Subcutaneous adipose tissue (tissue), 4 donors: ENCODE measurements around the gene AK9. TPM values are rescaled to one million over a fixed set of nuclear protein-coding genes. Genes with fewer than 3 reads are reported as not detected.

Experiments used
- CTCF ChIP-seq: fragments of 450-650 bp; IDR thresholded peaks from one replicate; pipeline ENCODE4 v1.5.1; 2016; ENCODE audit warnings: low read depth, mild to moderate bottlenecking, control low read depth, antibody characterized with exemption, moderate library complexity
- total RNA-seq, 4 donors: library from RNA; depleted of rRNA; stranded (reverse); fragments of >200 nt; gene quantifications; one replicate each; pipeline ENCODE4 v1.1.0, GENCODE V29; 2016

AK9 gene
- total RNA-seq, 4 donors from 2014 or later, result 7.0 to 9.8 (median 8.1) TPM

DNA sequence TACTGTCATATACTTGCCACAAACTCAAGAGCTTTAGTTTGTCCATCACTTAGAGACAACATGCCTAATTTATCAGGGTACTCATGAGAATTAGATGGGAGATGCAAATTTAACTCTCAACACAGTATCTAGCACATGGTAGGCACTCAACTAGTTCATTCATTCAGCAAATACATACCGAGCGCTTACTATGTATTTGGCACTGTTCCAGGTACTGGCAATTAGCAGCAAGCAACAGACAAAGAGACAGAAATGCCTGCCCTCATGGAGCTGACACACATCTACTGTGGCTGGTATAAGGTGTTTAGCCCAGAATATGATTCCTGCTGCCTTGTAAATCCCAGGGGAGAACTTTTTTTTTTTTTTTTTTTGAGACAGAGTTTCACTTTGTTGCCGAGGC lies 240.2 kb downstream of the AK9 start:
- no peak for TF ChIP-seq CTCF

GRCh38 chr6:109449795-109450673 lies 241.0 kb downstream of the AK9 start:
- no peak for TF ChIP-seq CTCF

DNA sequence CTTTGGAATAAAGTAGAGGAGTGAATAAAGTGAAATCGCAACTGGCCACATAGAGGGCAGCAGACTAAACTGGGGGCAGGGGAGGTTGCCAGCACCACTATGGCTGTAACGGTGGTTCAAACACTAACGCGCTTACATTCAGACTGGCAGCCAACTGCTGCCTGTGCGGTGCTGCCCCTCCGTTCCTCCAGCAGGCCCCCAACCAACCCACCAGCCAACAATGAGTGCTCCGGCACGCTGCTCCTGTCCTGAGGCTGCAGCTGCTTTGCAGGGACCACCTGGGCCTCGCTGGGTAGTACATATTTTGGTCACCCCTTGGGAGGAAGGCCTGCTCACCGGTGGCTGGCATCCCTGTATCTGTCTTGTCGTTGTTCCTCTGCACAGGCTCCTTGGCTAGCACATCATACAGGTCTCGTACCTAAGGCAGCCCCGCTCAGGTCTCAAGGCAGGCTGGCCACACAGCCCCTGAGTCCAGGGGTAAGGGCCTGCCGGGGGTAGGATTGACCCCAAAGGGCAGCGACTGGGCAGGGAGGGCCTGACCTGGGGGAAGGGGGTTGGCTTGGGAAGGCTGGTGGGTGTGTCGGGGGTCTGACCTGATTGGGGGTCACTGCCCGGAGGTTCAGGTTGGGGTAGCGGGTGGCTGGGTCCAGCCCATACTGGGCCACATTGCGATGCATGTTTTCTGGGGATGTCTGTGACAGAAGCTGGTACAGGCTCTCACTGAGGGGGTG lies 241.8 kb downstream of the AK9 start:
- TF ChIP-seq CTCF, result no peak

GRCh38 chr6:109448615-109449014 lies 242.4 kb downstream of the AK9 start:
- TF ChIP-seq CTCF, result no peak

- no peak for TF ChIP-seq CTCF
Measured at GRCh38 chr6:109447878-109448555, 243.0 kb downstream of the AK9 start.

- no peak for TF ChIP-seq CTCF
Measured at GRCh38 chr6:109447087-109447486, 243.9 kb downstream of the AK9 start.

GRCh38 chr6:109446541-109446940 lies 244.5 kb downstream of the AK9 start:
- no peak for TF ChIP-seq CTCF
